Lower leg skin (tissue), 4 donors: ENCODE measurements around the gene DSCAML1. TPM values are rescaled to one million over a fixed set of nuclear protein-coding genes. Genes with fewer than 3 reads are reported as not detected.

ENCODE experiments used
- DNase-seq, 2 donors: peaks; one replicate each; pipeline ENCODE4 v3.0.0-alpha.2; 2019; ENCODE audit warnings: low spot score in 2 of 2
- H3K4me3 ChIP-seq: fragments of 200-600 bp; sonication (generic); 2 replicates; pipeline ENCODE4 v1.5.1; 2017; ENCODE audit warnings: mild to moderate bottlenecking, low read depth; ENCODE audit not compliant: poor library complexity, severe bottlenecking
- CTCF ChIP-seq, 3 donors: fragments of 450-650 bp; IDR thresholded peaks; one replicate each; pipeline ENCODE4 v1.5.1; 2016; ENCODE audit warnings: antibody characterized with exemption in 3 of 3, mild to moderate bottlenecking in 3 of 3, moderate library complexity in 2 of 3
- POLR2A ChIP-seq, 2 donors: fragments of 450-650 bp; IDR thresholded peaks; one replicate each; pipeline ENCODE4 v1.6.1; 2016 to 2017; ENCODE audit warnings: antibody characterized with exemption in 2 of 2, mild to moderate bottlenecking in 1 of 2, moderate library complexity in 1 of 2
- WGBS, 2 donors: methylation state at CpG; one replicate each; pipeline ENCODE4 v1.1.5; 2018; 5-methylcytosine and 5-hydroxymethylcytosine counted together
- intact Hi-C: fragments of 100-400 bp; cut with DNase I; formaldehyde crosslinking; loops from one replicate; pipeline ENCODE4 v1.15.0; 2023; ENCODE audit warnings: low total_unique reads
- total RNA-seq, 4 donors: library from RNA; depleted of rRNA; stranded (reverse); fragments of >200 nt; gene quantifications; one replicate each; pipeline ENCODE4 v1.1.0, GENCODE V29; 2016

Gene DSCAML1
- total RNA-seq, 4 donors from 2014 or later, result 0.07 to 0.13 (median 0.08) TPM

DNA sequence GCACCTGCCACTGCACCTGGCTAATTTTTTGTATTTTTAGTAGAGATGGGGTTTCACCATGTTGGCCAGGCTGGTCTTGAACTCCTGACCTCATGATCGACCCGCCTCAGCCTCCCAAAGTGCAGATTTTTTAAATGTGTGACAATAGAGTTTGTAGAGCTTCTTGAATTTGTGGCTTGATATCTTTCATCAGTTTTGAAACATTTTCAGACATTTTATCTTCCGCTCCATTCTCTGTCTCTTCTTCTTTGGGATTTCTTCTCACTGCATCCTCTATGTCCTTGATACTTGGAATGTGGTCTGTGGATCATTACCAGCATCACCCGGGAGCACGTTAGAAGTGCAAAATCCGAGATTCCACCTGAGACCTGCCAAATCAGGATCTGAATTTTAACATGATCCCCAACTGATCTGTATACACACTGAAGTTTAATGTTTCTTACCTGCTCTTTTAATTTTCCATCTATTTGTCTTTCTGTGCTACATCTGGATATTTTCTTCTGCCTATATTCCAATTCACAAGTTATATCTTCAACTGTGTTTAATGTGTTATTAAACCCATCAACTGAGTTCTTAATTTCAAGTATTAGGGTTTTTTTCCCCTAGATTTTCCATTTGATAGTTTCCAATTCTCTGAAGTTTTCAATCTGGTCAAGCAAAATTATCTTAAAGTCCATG, 343.0 kb downstream of the DSCAML1 start:
- no peak for TF ChIP-seq POLR2A (IDR thresholded peaks at IDR 0.05)
- TF ChIP-seq CTCF (IDR thresholded peaks at IDR 0.05), result no peak
- WGBS, 2 donors, result 94 to 96% methylated on average over 6 of the region's 6 CpGs
- intact Hi-C loops, result no loop called here
- DNase-seq, result no peak
- H3K4me3 ChIP-seq, result no peak overlapping the region

DNA sequence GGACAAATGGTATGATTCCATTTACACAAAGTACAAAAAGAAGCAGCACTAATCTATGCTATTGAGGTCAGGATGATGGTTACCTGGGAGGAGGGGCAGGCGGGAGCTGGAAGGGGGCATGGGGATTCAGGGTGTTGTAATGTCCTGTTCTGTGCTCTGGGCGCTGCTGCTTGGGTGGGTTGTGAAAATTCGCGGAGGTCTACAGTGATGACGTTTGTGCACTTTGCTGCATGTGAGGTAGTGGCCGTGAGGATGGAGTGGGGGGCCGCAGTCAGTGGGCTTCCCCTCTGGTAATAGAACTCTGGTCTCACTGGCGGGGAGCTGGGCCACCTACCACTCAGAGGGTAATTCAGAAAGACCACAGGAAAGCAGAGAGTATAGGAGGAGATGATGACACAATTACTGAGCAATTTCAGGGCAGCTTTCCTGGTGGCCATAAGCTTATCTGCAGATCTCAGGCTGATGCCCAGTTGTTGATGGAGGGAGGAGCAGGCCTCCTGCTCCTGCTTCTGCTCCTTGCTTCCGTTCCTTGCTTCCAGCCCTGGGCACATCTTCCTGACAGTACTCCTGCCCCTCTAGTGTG, 347.8 kb downstream of the DSCAML1 start:
- intact Hi-C loops, result no loop called here
- no peak for TF ChIP-seq POLR2A (IDR thresholded peaks at IDR 0.05)
- TF ChIP-seq CTCF (IDR thresholded peaks at IDR 0.05), result no peak
- WGBS, 2 donors, result 87 to 92% methylated on average over 9 of the region's 9 CpGs
- no peak for DNase-seq
- no peak overlapping the region for H3K4me3 ChIP-seq

GRCh38 chr11:117444711-117445658, 352.0 kb downstream of the DSCAML1 start:
- intact Hi-C loops, result no loop called here
- DNase-seq, result no peak
- WGBS, 2 donors, result 42 to 44% methylated on average over 15 to 17 of the region's 17 CpGs
- no peak overlapping the region for H3K4me3 ChIP-seq
- TF ChIP-seq POLR2A (IDR thresholded peaks at IDR 0.05) (no peak), CTCF (IDR thresholded peaks at IDR 0.05) (no peak)

DNA sequence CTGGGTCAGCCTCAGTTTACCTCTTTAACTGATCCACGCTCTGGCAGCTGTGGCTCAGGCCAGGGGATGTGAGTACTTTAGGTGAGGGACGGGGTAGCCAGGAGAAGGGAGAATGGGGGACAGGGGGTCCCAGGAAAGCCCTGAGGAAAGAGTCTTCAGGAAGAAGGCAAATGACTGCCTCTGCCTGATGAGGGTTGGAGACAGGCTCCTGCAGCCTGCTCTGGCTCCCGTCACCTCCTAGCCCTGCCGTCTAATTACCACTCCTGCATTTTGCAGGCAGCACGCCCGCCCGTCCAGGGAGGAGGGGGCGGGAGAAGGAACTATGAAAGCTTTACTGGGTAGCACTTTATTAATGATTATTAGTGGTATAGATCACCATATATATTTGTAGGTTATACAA, 352.8 kb downstream of the DSCAML1 start:
- TF ChIP-seq POLR2A (IDR thresholded peaks at IDR 0.05) (no peak), CTCF (IDR thresholded peaks at IDR 0.05) (no peak)
- intact Hi-C loops, result no loop called here
- WGBS, 2 donors, result 41 to 50% methylated on average over 8 of the region's 8 CpGs

GRCh38 chr11:117443266-117444186, 353.5 kb downstream of the DSCAML1 start:
- H3K4me3 ChIP-seq, result no peak overlapping the region
- no peak for DNase-seq
- 48 to 53% methylated on average over 36 to 38 of the region's 38 CpGs for WGBS, 2 donors
- intact Hi-C loops, result no loop called here
- TF ChIP-seq POLR2A (IDR thresholded peaks at IDR 0.05) (no peak), CTCF (IDR thresholded peaks at IDR 0.05) (no peak)

More for the DNA sequence above, 352.8 kb downstream of the DSCAML1 start:
- DNase-seq, result no peak
- no peak overlapping the region for H3K4me3 ChIP-seq
